ENCODE data around the gene TMEM132C. TPM values are rescaled to one million over a fixed set of nuclear protein-coding genes. Genes with fewer than 3 reads are reported as not detected.

The TMEM132C gene
- total RNA-seq, 2 experiments from 2014 or later, result not detected

- intact Hi-C loops (cut with micrococcal nuclease; ENCODE audit: unreplicated experiment), result no loop called here
- no TSS peak for BruUV-seq (replicated peaks)
- H3K4me1 ChIP-seq (ENCODE audit: insufficient read depth, low read length, poor library complexity, severe bottlenecking), result no peaks in the 10 kb centered on the region
- no peak overlapping the region for H3K4me3 ChIP-seq (ENCODE audit: low read depth, low read length, poor library complexity, severe bottlenecking)
- TF ChIP-seq EZH2phosphoT487 (IDR thresholded peaks at IDR 0.05; ENCODE audit: borderline replicate concordance, low read depth, low read length) (no peak), CTCF (conservative IDR thresholded peaks at IDR 0.05; ENCODE audit: low read length) (no peak)
- H3K79me2 ChIP-seq (ENCODE audit: insufficient read depth, low read depth, low read length), result no peaks in the 10 kb centered on the region
- no peak for DNase-seq (ENCODE audit: low spot score)
- no peak overlapping the region for H2AFZ ChIP-seq (ENCODE audit: low read length)
- ChIA-PET POLR2A (no interaction called here), CTCF (ENCODE audit: unreplicated experiment) (no interaction called here)
- no peaks in the 10 kb centered on the region for H3K9me3 ChIP-seq (ENCODE audit: low read length)
- no peaks in the 10 kb centered on the region for H4K20me1 ChIP-seq (ENCODE audit: insufficient read depth, low read length)
- H3K36me3 ChIP-seq (ENCODE audit: insufficient read depth, low read length), result no peaks in the 10 kb centered on the region
- no peaks in the 10 kb centered on the region for H3K9me2 ChIP-seq (ENCODE audit: insufficient read depth, low read length)
- H3K27ac ChIP-seq (ENCODE audit: low read depth, low read length, poor library complexity, severe bottlenecking), result no peak overlapping the region
- H3K4me2 ChIP-seq (ENCODE audit: low read length), result no peak overlapping the region
These were observed 252.5 kb downstream of the TMEM132C start for GRCh38 chr12:128519426-128519825.

GRCh38 chr12:128521981-128522380, 255.0 kb downstream of the TMEM132C start:
- intact Hi-C loops (cut with micrococcal nuclease; ENCODE audit: unreplicated experiment), result no loop called here
- H3K79me2 ChIP-seq (ENCODE audit: insufficient read depth, low read depth, low read length), result no peaks in the 10 kb centered on the region
- no peaks in the 10 kb centered on the region for H3K4me1 ChIP-seq (ENCODE audit: insufficient read depth, low read length, poor library complexity, severe bottlenecking)
- no peaks in the 10 kb centered on the region for H3K36me3 ChIP-seq (ENCODE audit: insufficient read depth, low read length)
- H3K27ac ChIP-seq (ENCODE audit: low read depth, low read length, poor library complexity, severe bottlenecking), result no peak overlapping the region
- H3K4me2 ChIP-seq (ENCODE audit: low read length), result no peak overlapping the region
- no peak for DNase-seq (ENCODE audit: low spot score)
- no peaks in the 10 kb centered on the region for H3K9me3 ChIP-seq (ENCODE audit: low read length)
- TF ChIP-seq EZH2phosphoT487 (IDR thresholded peaks at IDR 0.05; ENCODE audit: borderline replicate concordance, low read depth, low read length) (no peak), CTCF (conservative IDR thresholded peaks at IDR 0.05; ENCODE audit: low read length) (no peak)
- H3K9me2 ChIP-seq (ENCODE audit: insufficient read depth, low read length), result no peaks in the 10 kb centered on the region
- no peaks in the 10 kb centered on the region for H4K20me1 ChIP-seq (ENCODE audit: insufficient read depth, low read length)
- CTCF ChIA-PET (ENCODE audit: unreplicated experiment), result no interaction called here
- POLR2A ChIA-PET, result interaction anchor here (0.6 kb wide), 1 partner anchor 370 kb away, joined by 3 read pairs; no protein-coding TSS in a partner anchor
- no TSS peak for BruUV-seq (replicated peaks)
- H3K4me3 ChIP-seq (ENCODE audit: low read depth, low read length, poor library complexity, severe bottlenecking), result no peak overlapping the region
- H2AFZ ChIP-seq (ENCODE audit: low read length), result no peak overlapping the region

GRCh38 chr12:128524439-128524838, 257.5 kb downstream of the TMEM132C start:
- H3K79me2 ChIP-seq (ENCODE audit: insufficient read depth, low read depth, low read length), result no peaks in the 10 kb centered on the region
- BruUV-seq (replicated peaks), result no TSS peak
- no peaks in the 10 kb centered on the region for H3K36me3 ChIP-seq (ENCODE audit: insufficient read depth, low read length)
- DNase-seq (ENCODE audit: low spot score), result no peak
- TF ChIP-seq CTCF (conservative IDR thresholded peaks at IDR 0.05; ENCODE audit: low read length) (no peak), EZH2phosphoT487 (IDR thresholded peaks at IDR 0.05; ENCODE audit: borderline replicate concordance, low read depth, low read length) (no peak)
- no peaks in the 10 kb centered on the region for H4K20me1 ChIP-seq (ENCODE audit: insufficient read depth, low read length)
- no peaks in the 10 kb centered on the region for H3K9me2 ChIP-seq (ENCODE audit: insufficient read depth, low read length)
- H3K4me1 ChIP-seq (ENCODE audit: insufficient read depth, low read length, poor library complexity, severe bottlenecking), result no peaks in the 10 kb centered on the region
- intact Hi-C loops (cut with micrococcal nuclease; ENCODE audit: unreplicated experiment), result no loop called here
- no peak overlapping the region for H2AFZ ChIP-seq (ENCODE audit: low read length)
- H3K27ac ChIP-seq (ENCODE audit: low read depth, low read length, poor library complexity, severe bottlenecking), result no peak overlapping the region
- H3K4me3 ChIP-seq (ENCODE audit: low read depth, low read length, poor library complexity, severe bottlenecking), result no peak overlapping the region
- no peaks in the 10 kb centered on the region for H3K9me3 ChIP-seq (ENCODE audit: low read length)
- ChIA-PET CTCF (ENCODE audit: unreplicated experiment) (interaction anchor here (0.6 kb wide), 1 partner anchor 265 kb away, joined by 3 read pairs; no protein-coding TSS in a partner anchor), POLR2A (interaction anchor here (0.6 to 1.5 kb wide), 4 partner anchors 10 to 654 kb away, joined by 3 to 6 read pairs (median 4); no protein-coding TSS in a partner anchor)
- no peak overlapping the region for H3K4me2 ChIP-seq (ENCODE audit: low read length)

Measured in OCI-LY7 (cell line).